ENCODE measurements around the gene STARD7. TPM values are rescaled to one million over a fixed set of nuclear protein-coding genes. Genes with fewer than 3 reads are reported as not detected.

Gene STARD7
- total and polyA plus RNA-seq, 4 donors = 42.9 to 120 (median 59.7) TPM

DNA sequence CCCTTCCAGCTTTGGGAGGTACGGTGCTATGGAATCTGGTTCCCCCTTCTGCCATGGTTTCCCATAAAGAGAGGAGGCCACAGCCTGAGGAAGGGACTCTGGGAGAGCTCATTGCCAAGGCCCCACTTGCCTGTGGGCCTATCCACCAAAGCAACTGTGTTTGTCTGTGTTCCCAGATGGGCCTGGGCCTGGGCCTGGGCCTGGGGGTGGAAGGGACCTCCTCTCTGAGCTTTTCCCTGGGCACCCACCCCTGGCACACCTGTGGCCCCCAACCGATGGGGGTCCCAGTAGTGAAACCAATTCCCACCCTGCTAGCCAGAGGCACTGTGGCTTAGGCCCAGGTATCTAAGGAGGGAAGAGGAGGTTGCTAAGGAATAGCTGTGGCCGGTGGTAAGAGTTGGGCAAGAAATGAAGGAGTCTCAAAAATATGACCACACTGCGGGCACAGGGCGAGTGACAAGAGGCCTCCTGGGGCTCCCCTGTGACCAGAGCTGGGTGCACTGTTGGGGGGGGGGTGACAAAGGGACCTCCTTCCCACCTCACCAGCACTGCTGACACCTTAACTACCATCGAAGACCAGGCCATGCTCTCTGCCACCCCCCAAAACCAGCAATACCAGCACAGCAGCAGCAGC lies 58.5 kb downstream of the STARD7 start (continued):
- TF ChIP-seq, protein P1, sequence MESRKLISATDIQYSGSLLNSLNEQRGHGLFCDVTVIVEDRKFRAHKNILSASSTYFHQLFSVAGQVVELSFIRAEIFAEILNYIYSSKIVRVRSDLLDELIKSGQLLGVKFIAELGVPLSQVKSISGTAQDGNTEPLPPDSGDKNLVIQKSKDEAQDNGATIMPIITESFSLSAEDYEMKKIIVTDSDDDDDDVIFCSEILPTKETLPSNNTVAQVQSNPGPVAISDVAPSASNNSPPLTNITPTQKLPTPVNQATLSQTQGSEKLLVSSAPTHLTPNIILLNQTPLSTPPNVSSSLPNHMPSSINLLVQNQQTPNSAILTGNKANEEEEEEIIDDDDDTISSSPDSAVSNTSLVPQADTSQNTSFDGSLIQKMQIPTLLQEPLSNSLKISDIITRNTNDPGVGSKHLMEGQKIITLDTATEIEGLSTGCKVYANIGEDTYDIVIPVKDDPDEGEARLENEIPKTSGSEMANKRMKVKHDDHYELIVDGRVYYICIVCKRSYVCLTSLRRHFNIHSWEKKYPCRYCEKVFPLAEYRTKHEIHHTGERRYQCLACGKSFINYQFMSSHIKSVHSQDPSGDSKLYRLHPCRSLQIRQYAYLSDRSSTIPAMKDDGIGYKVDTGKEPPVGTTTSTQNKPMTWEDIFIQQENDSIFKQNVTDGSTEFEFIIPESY (IDR thresholded peaks at IDR 0.05) = no peak
- TF ChIP-seq, protein P2, sequence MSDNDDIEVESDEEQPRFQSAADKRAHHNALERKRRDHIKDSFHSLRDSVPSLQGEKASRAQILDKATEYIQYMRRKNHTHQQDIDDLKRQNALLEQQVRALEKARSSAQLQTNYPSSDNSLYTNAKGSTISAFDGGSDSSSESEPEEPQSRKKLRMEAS (IDR thresholded peaks at IDR 0.05) = no peak
- TF ChIP-seq RAD21 (IDR thresholded peaks at IDR 0.05) (no peak), FOXA1 (IDR thresholded peaks at IDR 0.05) (no peak)

DNA sequence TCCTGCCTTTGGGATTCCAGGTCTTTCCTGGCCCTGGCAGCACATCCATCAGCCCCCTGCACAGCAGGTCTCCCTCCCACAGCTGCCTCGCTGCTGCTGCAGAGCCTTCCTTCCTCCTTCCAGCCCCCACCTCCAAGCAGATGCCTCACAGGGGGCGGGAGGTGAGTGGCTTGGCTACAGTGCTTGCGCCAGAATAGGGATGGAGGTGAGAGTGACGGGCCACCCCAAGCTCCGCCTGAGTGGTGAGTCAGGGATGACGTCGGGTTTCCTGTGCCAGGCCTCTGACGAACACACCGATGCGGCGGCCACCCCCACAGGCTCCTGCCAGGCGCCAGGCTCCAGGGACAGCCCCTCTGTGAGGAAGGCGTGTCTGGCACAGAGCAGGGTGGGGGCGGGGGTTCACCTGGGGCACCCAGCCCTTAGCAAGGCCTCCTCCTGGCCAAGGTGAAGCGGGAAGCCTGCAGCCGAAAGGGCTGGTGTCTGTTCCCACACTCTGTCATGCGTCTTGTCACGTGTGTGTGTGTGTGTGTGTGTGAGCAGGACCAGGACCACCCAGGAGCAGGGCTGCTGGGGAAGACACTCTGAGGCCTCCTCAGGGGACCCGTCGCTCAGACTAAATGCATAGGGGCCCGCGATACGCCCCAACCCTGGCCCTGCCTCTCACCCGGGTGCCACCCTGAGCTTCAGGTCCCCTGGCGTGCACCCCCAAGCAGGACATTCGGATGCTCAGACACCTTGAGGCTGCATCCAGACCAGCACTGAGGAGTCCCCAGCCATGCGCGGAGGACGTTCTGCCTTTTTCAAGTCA lies 60.0 kb downstream of the STARD7 start:
- H3K4me3 ChIP-seq (ENCODE audit: low read depth in 1 of 3, low read length in 3 of 3) = no peak overlapping the region
- H3K27ac ChIP-seq (ENCODE audit: low read depth in 1 of 2, low read length in 2 of 2) = peak overlapping the region in 1 of 2 donors; percentile 32
- no peaks in the 10 kb centered on the region for H3K36me3 ChIP-seq (ENCODE audit: control insufficient read depth in 4 of 4, insufficient read depth in 3 of 4, low read depth in 1 of 4, low read length in 3 of 4)
- no peaks in the 10 kb centered on the region for H3K9me3 ChIP-seq (ENCODE audit: control insufficient read depth in 4 of 4, low read length in 3 of 4)
- H3K27me3 ChIP-seq (ENCODE audit: control insufficient read depth in 4 of 4, insufficient read depth in 4 of 4, low read length in 3 of 4) = no peaks in the 10 kb centered on the region
- peaks cover 0 to 8% (median 5%) of the 10 kb centered on the region in 4 donors for H3K4me1 ChIP-seq (ENCODE audit: control insufficient read depth in 4 of 4, insufficient read depth in 4 of 4, low read length in 3 of 4)
- TF ChIP-seq TAF1 (conservative IDR thresholded peaks at IDR 0.05) (no peak), GABPA (IDR thresholded peaks at IDR 0.05 in 1 of 2, conservative IDR thresholded peaks at IDR 0.05 in 1 of 2) (no peak), HNF4A (conservative IDR thresholded peaks at IDR 0.05) (no peak), EGR1 (IDR thresholded peaks at IDR 0.05; ENCODE audit: low read depth in 2 of 2) (no peak), SP1 (IDR thresholded peaks at IDR 0.05) (no peak), FOXA1 (IDR thresholded peaks at IDR 0.05) (no peak), YY1 (IDR thresholded peaks at IDR 0.05) (no peak), NR2F2 (IDR thresholded peaks at IDR 0.05) (no peak)
- TF ChIP-seq, protein P3, sequence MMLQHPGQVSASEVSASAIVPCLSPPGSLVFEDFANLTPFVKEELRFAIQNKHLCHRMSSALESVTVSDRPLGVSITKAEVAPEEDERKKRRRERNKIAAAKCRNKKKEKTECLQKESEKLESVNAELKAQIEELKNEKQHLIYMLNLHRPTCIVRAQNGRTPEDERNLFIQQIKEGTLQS (IDR thresholded peaks at IDR 0.05) = no peak
- TF ChIP-seq, protein P4, sequence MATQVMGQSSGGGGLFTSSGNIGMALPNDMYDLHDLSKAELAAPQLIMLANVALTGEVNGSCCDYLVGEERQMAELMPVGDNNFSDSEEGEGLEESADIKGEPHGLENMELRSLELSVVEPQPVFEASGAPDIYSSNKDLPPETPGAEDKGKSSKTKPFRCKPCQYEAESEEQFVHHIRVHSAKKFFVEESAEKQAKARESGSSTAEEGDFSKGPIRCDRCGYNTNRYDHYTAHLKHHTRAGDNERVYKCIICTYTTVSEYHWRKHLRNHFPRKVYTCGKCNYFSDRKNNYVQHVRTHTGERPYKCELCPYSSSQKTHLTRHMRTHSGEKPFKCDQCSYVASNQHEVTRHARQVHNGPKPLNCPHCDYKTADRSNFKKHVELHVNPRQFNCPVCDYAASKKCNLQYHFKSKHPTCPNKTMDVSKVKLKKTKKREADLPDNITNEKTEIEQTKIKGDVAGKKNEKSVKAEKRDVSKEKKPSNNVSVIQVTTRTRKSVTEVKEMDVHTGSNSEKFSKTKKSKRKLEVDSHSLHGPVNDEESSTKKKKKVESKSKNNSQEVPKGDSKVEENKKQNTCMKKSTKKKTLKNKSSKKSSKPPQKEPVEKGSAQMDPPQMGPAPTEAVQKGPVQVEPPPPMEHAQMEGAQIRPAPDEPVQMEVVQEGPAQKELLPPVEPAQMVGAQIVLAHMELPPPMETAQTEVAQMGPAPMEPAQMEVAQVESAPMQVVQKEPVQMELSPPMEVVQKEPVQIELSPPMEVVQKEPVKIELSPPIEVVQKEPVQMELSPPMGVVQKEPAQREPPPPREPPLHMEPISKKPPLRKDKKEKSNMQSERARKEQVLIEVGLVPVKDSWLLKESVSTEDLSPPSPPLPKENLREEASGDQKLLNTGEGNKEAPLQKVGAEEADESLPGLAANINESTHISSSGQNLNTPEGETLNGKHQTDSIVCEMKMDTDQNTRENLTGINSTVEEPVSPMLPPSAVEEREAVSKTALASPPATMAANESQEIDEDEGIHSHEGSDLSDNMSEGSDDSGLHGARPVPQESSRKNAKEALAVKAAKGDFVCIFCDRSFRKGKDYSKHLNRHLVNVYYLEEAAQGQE (IDR thresholded peaks at IDR 0.05) = no peak
- H3K9ac ChIP-seq (ENCODE audit: low read depth in 1 of 2, low read length in 2 of 2) = no peak overlapping the region
- DNase-seq (ENCODE audit: low spot score) = no peak
- 71% methylated on average over 29 of the region's 29 CpGs for WGBS

Data from liver (tissue), 9 donors.